Measurements from ENCODE around the gene RBM4.
A peak's percentile ranks its signal among the peaks of the same experiment; 100 is the strongest.

RBM4 gene

GRCh38 chr11:66688561-66689534, 50.3 kb downstream of the RBM4 start:
- DNase-seq (ENCODE audit: low read depth in 2 of 2): no peak

- no peak for DNase-seq (ENCODE audit: low read depth in 2 of 2)
Observed at GRCh38 chr11:66689661-66690590, 51.4 kb downstream of the RBM4 start.

- no peak for DNase-seq (ENCODE audit: low read depth in 2 of 2)
Observed at GRCh38 chr11:66691311-66691980, 52.9 kb downstream of the RBM4 start.

GRCh38 chr11:66692446-66692845, 53.9 kb downstream of the RBM4 start:
- DNase-seq (ENCODE audit: low read depth in 2 of 2): no peak

- no peak for DNase-seq (ENCODE audit: low read depth in 2 of 2)
Observed at GRCh38 chr11:66692871-66693331, 54.4 kb downstream of the RBM4 start.

GRCh38 chr11:66693356-66694055, 55.0 kb downstream of the RBM4 start:
- DNase-seq (ENCODE audit: low read depth in 2 of 2): no peak

GRCh38 chr11:66694056-66694410, 55.5 kb downstream of the RBM4 start:
- no peak for DNase-seq (ENCODE audit: low read depth in 2 of 2)

GRCh38 chr11:66694732-66695207, 56.3 kb downstream of the RBM4 start:
- DNase-seq (ENCODE audit: low read depth in 2 of 2): peak; percentile 78 to 85
